Fibroblast of pulmonary artery (primary cell): ENCODE data around the gene HABP2.

ENCODE experiments used
- DNase-seq: peaks from one replicate; pipeline ENCODE4 v3.0.0-alpha.2; 2010; ENCODE audit warnings: low read depth
- H3K4me3 ChIP-seq: replicated peaks from 2 replicates; pipeline ENCODE4 v1.5.1; 2011; ENCODE audit warnings: low read depth, mild to moderate bottlenecking, control low read depth, low read length, moderate library complexity
- TF ChIP-seq, protein P1 (sequence below): IDR thresholded peaks from 2 replicates; pipeline ENCODE4 v1.5.1; 2011; ENCODE audit warnings: mild to moderate bottlenecking, control low read depth, low read length, inconsistent platforms; ENCODE audit errors: missing control alignments

HABP2 gene

DNA sequence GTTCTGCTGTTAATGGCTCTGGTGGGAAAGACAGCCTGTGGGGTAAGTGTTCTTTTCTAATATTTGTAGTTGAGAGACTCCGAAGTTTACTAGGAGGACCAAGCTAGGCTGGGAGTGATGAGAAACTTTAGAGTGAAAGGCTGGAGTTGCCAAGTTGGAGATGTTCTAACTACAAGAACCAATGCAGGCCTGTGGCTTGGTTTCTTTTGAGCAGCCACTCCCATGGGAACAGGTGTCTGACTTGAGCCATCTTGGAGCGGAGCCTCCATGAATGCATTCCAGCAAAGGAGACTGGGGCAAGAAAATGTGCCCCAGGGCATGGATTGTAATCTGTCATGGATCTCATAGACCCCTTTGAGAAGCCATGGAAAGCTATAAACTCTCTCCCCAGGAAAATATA lies 296 bp downstream of the HABP2 start:
- no peak overlapping the region for H3K4me3 ChIP-seq
- TF ChIP-seq, protein P1, sequence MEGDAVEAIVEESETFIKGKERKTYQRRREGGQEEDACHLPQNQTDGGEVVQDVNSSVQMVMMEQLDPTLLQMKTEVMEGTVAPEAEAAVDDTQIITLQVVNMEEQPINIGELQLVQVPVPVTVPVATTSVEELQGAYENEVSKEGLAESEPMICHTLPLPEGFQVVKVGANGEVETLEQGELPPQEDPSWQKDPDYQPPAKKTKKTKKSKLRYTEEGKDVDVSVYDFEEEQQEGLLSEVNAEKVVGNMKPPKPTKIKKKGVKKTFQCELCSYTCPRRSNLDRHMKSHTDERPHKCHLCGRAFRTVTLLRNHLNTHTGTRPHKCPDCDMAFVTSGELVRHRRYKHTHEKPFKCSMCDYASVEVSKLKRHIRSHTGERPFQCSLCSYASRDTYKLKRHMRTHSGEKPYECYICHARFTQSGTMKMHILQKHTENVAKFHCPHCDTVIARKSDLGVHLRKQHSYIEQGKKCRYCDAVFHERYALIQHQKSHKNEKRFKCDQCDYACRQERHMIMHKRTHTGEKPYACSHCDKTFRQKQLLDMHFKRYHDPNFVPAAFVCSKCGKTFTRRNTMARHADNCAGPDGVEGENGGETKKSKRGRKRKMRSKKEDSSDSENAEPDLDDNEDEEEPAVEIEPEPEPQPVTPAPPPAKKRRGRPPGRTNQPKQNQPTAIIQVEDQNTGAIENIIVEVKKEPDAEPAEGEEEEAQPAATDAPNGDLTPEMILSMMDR: no peak
- no peak for DNase-seq

- no peak for DNase-seq
- TF ChIP-seq, protein P1: no peak
- H3K4me3 ChIP-seq: no peak overlapping the region
These were observed 1.4 kb downstream of the HABP2 start for GRCh38 chr10:113554214-113554613.

GRCh38 chr10:113555245-113555644 lies 2.4 kb downstream of the HABP2 start:
- no peak overlapping the region for H3K4me3 ChIP-seq
- TF ChIP-seq, protein P1: no peak
- no peak for DNase-seq

GRCh38 chr10:113555751-113556150 lies 2.9 kb downstream of the HABP2 start:
- no peak for DNase-seq
- TF ChIP-seq, protein P1: no peak
- H3K4me3 ChIP-seq: no peak overlapping the region

DNA sequence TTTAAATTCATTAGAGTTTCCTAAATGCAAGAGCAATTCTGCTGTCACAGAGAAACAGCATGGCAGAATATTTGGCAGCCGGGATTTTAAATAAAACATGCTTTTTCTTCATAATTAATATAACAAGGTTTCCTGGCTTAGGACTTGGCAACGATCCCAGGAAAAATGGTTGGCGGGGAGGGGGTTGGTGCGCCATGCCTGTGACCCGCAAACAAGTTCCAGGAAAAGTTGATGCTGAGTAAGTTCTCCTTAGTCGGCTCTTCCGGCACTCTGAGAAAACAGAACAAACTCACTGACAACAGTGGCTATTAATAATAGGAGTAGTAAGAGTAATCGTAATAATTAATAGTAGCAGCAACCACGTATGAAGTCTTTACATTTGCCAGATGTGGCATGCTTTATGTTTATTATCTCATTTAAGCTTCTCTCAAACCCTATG lies 4.6 kb downstream of the HABP2 start:
- TF ChIP-seq, protein P1: no peak
- DNase-seq: peak; percentile 18
- no peak overlapping the region for H3K4me3 ChIP-seq

- TF ChIP-seq, protein P1: no peak
- no peak overlapping the region for H3K4me3 ChIP-seq
- no peak for DNase-seq
These were observed 5.1 kb downstream of the HABP2 start for GRCh38 chr10:113557903-113558321.

DNA sequence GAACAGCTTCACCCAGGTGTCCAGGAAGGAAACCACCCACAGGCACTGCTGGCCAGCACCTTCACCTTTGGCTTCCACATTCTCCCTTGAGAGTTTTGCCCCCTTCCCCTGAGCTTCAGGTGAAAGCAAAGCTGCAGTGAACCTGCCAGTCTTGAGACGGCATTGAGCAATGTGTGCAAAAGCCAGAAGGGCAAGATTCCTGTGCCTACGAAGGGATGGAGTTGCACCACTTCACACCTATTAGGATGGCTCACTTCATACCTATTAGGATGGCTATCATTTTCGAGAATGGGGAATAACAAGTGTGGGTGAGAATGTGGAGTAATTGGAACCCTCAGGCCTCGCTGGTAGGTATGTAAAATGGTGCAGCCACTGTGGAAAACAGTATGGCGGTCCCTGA lies 7.2 kb downstream of the HABP2 start:
- no peak overlapping the region for H3K4me3 ChIP-seq
- DNase-seq: no peak
- TF ChIP-seq, protein P1: no peak
